ENCODE results near the gene CLSTN3. TPM values are rescaled to one million over a fixed set of nuclear protein-coding genes. Genes with fewer than 3 reads are reported as not detected.

Gene CLSTN3
- total and polyA plus RNA-seq, 2 donors (not counting 1 experiment from before 2014, with no cell fraction given): 31.7 to 36.5 TPM

DNA sequence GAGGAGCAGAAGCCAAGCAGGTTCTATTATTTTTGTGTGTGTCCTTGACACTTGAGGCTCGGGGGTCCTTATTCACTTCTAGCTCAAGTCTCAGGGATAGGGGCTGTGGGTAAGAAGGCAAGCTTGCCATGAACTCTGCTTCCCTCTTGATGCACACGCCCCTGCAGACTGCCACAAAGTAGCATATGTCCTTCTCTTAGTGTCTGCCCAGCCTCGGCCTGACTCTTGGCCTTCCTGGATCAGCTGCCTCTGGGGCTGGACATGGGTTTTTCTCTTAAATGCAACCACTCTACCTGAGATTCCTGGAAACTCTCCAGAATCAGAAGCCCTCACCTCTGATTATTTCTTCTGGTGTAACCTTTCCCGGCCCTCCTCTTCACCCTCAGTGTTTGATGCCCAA lies 31.2 kb downstream of the CLSTN3 start:
- Histone ChIP-seq H3K27ac (ENCODE audit: low read length in 2 of 2) (no peak overlapping the region), H4K20me1 (ENCODE audit: control insufficient read depth, insufficient read depth, low read length, poor library complexity, severe bottlenecking) (no peaks in the 10 kb centered on the region), H3K4me2 (replicated peaks; ENCODE audit: low read depth, low read length, poor library complexity, severe bottlenecking) (no peak overlapping the region), H3K9ac (ENCODE audit: low read length) (no peak overlapping the region), H3K27me3 (replicated peaks in 1 of 4; ENCODE audit: control extremely low read depth in 1 of 4, control insufficient read depth in 3 of 4, insufficient read depth in 4 of 4, low read length in 3 of 4) (peaks cover 0 to 22% (median 9%) of the 10 kb centered on the region in 4 experiments), H3K9me3 (ENCODE audit: control extremely low read depth in 1 of 3, control insufficient read depth in 2 of 3, insufficient read depth in 1 of 3, low read length in 2 of 3) (no peaks in the 10 kb centered on the region), H2AFZ (ENCODE audit: insufficient read depth, low read depth, low read length, poor library complexity, severe bottlenecking) (no peak overlapping the region), H3K79me2 (ENCODE audit: control insufficient read depth, insufficient read depth, low read length) (no peaks in the 10 kb centered on the region), H3K4me1 (ENCODE audit: control insufficient read depth in 2 of 2, insufficient read depth in 2 of 2, low read length in 2 of 2) (no peaks in the 10 kb centered on the region), H3K36me3 (replicated peaks in 1 of 2; ENCODE audit: control extremely low read depth in 1 of 2, control insufficient read depth in 1 of 2, extremely low read depth in 1 of 2, insufficient read depth in 2 of 2, low read length in 1 of 2) (no peaks in the 10 kb centered on the region), H3K4me3 (ENCODE audit: control extremely low read depth in 1 of 5, extremely low read depth in 1 of 5, insufficient read depth in 1 of 5, low read depth in 2 of 5, low read length in 4 of 5) (no peak overlapping the region)
- H3K4me3 Mint-ChIP-seq: no peak overlapping the region
- no peak for ATAC-seq (ENCODE audit: low read depth)
- TF ChIP-seq, protein P1, sequence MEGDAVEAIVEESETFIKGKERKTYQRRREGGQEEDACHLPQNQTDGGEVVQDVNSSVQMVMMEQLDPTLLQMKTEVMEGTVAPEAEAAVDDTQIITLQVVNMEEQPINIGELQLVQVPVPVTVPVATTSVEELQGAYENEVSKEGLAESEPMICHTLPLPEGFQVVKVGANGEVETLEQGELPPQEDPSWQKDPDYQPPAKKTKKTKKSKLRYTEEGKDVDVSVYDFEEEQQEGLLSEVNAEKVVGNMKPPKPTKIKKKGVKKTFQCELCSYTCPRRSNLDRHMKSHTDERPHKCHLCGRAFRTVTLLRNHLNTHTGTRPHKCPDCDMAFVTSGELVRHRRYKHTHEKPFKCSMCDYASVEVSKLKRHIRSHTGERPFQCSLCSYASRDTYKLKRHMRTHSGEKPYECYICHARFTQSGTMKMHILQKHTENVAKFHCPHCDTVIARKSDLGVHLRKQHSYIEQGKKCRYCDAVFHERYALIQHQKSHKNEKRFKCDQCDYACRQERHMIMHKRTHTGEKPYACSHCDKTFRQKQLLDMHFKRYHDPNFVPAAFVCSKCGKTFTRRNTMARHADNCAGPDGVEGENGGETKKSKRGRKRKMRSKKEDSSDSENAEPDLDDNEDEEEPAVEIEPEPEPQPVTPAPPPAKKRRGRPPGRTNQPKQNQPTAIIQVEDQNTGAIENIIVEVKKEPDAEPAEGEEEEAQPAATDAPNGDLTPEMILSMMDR (IDR thresholded peaks at IDR 0.05): no peak
- no peak for TF ChIP-seq EZH2 (IDR thresholded peaks at IDR 0.05; ENCODE audit: borderline replicate concordance, insufficient read depth, low read depth, low read length, poor library complexity, severe bottlenecking)
- H3K9me3 Mint-ChIP-seq (ENCODE audit: insufficient read depth): no peaks in the 10 kb centered on the region
- intact Hi-C loops (cut with micrococcal nuclease): no loop called here
- WGBS (ENCODE audit: insufficient coverage): 96% methylated on average over 4 of the region's 4 CpGs
- H3K27ac Mint-ChIP-seq: no peak overlapping the region
- peaks cover 4% of the 10 kb centered on the region for H3K4me1 Mint-ChIP-seq
- POLR2A ChIA-PET: no interaction called here
- H3K27me3 Mint-ChIP-seq: peaks cover 37% of the 10 kb centered on the region
- DNase-seq: no peak
- CTCF ChIA-PET: interaction anchor here (1.1 kb wide), 1 partner anchor 16 kb away, joined by 4 read pairs; no protein-coding TSS in a partner anchor

DNA sequence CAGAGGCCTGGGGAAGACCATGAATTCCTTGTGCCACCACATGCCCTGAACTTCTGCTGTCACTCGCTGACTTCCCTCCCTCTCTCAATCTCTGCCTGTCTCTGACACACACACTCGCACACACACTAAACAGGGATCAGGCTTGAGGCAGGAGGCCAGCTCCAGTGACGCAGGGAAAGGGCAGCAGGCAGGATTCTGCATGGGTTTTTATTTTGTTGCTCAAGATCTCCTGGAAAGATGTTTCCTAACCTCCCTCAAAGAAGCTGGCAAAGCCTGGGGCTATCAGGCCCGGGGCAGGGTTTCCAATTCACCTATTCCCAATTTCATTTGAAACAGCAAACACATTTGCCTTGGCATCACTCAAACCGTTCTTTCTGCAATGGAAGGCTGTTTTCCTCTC lies 31.6 kb downstream of the CLSTN3 start:
- ATAC-seq (ENCODE audit: low read depth): no peak

More for the DNA sequence above, 31.6 kb downstream of the CLSTN3 start:
- H3K4me3 ChIP-seq (ENCODE audit: control extremely low read depth in 1 of 5, extremely low read depth in 1 of 5, insufficient read depth in 1 of 5, low read depth in 2 of 5, low read length in 4 of 5): no peak overlapping the region
- ChIA-PET POLR2A (no interaction called here), CTCF (no interaction called here)
- intact Hi-C loops (cut with micrococcal nuclease): no loop called here
- H3K4me1 ChIP-seq (ENCODE audit: control insufficient read depth in 2 of 2, insufficient read depth in 2 of 2, low read length in 2 of 2): no peaks in the 10 kb centered on the region
- Mint-ChIP-seq H3K4me3 (no peak overlapping the region), H3K9me3 (ENCODE audit: insufficient read depth) (no peaks in the 10 kb centered on the region), H3K27ac (no peak overlapping the region), H3K27me3 (peaks cover 41% of the 10 kb centered on the region), H3K4me1 (peaks cover 4% of the 10 kb centered on the region)
- no peak overlapping the region for H3K4me2 ChIP-seq (replicated peaks; ENCODE audit: low read depth, low read length, poor library complexity, severe bottlenecking)
- TF ChIP-seq, protein P1 (IDR thresholded peaks at IDR 0.05): no peak
- no peak for TF ChIP-seq EZH2 (IDR thresholded peaks at IDR 0.05; ENCODE audit: borderline replicate concordance, insufficient read depth, low read depth, low read length, poor library complexity, severe bottlenecking)
- DNase-seq: no peak
- H3K9me3 ChIP-seq (ENCODE audit: control extremely low read depth in 1 of 3, control insufficient read depth in 2 of 3, insufficient read depth in 1 of 3, low read length in 2 of 3): peaks cover 0 to 3% (median under 1%) of the 10 kb centered on the region in 3 donors
- H4K20me1 ChIP-seq (ENCODE audit: control insufficient read depth, insufficient read depth, low read length, poor library complexity, severe bottlenecking): no peaks in the 10 kb centered on the region
- no peaks in the 10 kb centered on the region for H3K79me2 ChIP-seq (ENCODE audit: control insufficient read depth, insufficient read depth, low read length)
- H3K27me3 ChIP-seq (replicated peaks in 1 of 4; ENCODE audit: control extremely low read depth in 1 of 4, control insufficient read depth in 3 of 4, insufficient read depth in 4 of 4, low read length in 3 of 4): peaks cover 0 to 26% (median 11%) of the 10 kb centered on the region in 4 experiments
- WGBS (ENCODE audit: insufficient coverage): 91% methylated on average over 5 of the region's 5 CpGs
- H3K27ac ChIP-seq (ENCODE audit: low read length in 2 of 2): no peak overlapping the region
- H3K36me3 ChIP-seq (replicated peaks in 1 of 2; ENCODE audit: control extremely low read depth in 1 of 2, control insufficient read depth in 1 of 2, extremely low read depth in 1 of 2, insufficient read depth in 2 of 2, low read length in 1 of 2): no peaks in the 10 kb centered on the region
- H2AFZ ChIP-seq (ENCODE audit: insufficient read depth, low read depth, low read length, poor library complexity, severe bottlenecking): no peak overlapping the region
- H3K9ac ChIP-seq (ENCODE audit: low read length): no peak overlapping the region
